Stimulated activated CD4-positive, alpha-beta T cell treated with anti-CD3 and anti-CD28 coated beads, Interleukin-15, amount 100 ng/mL, for 24 hours (primary cell): ENCODE measurements around the gene LEFTY2.
"Not testable (repeated sequence)": the region's sequence is repeated elsewhere in the genome, so short reads cannot be mapped to it uniquely, and the experiment has no call there.

Experiments used
- DNase-seq: peaks from one replicate; pipeline ENCODE4 v3.0.0-alpha.2; 2020

The LEFTY2 gene

GRCh38 chr1:225953315-225953714, 12.3 kb upstream of the LEFTY2 start:
- DNase-seq, result no peak

DNA sequence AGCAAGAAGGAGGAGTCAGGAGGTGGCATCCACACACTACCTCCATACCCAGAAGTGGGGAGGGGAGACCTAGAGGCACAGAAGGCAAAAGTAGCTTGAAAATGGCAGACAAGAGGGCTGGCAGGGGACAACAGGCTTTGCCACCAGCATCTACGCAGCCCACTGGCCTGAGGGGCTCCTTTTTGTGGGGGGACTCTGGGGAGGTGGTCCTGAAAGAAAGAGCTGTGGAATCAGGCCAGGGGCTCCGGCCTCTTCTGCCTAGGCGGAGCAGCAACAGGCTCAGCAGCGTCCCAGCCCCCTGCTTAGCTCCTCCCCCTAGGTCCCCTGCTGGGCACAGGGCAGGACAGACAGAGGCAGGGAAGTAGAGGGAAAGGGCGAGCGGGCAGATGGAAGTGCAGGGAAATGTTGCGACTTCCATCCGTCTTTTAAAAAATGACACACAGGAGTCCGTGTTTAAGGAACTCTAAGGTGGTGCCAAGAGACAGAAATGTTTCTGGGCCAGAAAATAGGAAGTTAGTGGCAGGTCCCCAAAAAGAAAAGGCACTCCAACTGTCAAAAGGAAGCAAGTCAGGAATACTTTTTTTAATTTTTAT, 10.0 kb upstream of the LEFTY2 start:
- DNase-seq, result no peak

DNA sequence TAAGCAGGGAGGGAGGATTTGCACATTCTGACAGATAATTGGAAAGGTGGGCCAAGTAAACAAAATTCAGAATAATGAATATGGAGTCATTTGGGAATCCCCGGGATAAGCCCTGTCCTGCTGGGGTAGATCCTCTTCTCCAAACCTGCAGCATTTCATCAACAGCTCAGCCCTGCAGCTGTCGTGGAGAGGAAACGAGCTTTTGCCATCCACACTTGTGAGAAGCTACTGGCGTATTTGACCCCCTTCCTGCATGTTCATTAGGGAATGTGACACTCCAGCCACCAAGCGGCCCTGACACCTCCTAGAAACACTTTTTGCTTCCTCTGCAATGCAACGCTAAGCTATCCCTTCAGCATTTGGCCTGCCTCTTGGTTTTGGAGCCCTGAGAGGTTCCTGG, 8.0 kb upstream of the LEFTY2 start:
- no peak for DNase-seq

- DNase-seq, result no peak
Measured at GRCh38 chr1:225946803-225947202, 5.8 kb upstream of the LEFTY2 start.

- DNase-seq, result no peak
Measured at GRCh38 chr1:225946082-225946620, 5.1 kb upstream of the LEFTY2 start.

- no peak for DNase-seq
Measured at GRCh38 chr1:225945564-225945963, 4.5 kb upstream of the LEFTY2 start.

DNA sequence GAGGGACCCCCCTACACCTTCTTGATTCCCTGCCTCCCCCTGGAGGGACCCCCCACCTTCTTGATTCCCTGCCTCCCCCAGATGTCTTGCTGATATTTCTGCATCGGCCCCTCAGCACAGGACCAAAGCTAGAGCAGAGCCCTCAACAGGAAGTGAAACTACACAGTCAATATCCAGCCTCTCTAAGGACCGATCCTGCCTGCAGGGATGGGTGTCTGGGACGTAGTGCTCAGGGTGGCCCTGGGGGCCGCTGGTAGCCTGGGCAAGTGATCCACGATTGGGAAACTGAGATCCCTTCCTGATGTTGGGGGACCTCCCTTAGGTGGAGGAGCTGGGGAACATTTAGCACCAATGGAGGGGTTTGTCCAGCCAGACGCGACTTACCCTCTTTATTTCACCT, 3.9 kb upstream of the LEFTY2 start:
- DNase-seq, result no peak

DNA sequence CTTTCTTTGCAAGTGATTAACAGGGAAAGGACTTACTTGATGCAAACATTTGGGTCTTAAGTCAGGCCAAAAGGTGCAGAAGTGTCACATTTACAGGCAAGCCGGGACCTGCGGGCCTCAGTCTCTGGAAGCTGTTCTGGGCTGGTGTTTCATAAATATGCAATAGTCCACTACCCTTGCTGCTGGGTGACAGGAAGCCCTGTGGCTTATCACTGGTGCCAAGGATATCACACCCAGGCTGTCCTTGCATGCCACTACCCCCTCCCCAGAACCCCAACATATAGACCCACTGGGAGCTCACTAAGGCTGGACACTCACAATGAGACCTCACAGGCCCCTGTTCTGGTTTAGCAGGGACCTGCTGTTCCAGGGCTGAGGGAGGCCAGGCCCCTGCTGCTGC, 3.4 kb upstream of the LEFTY2 start:
- no peak for DNase-seq

DNA sequence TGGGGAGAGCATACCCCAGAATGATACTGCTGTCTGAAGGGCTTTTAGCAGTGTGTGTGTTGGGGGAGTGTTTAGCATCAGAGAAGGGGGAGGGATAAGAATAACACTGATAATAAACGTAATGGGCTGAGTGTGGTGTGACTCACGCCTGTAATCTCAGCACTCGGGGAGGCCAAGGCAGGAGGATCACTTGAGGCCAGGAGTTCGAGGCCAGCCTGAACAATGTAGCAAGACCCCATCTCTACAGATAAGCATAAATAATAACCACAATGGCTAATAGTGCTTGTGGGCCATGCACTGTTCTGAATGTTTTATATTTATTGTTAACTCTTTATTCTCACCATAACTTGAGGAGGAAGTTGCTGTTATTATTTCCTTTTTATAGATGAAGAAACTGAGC, 2.6 kb upstream of the LEFTY2 start:
- DNase-seq, result no peak

- DNase-seq, result no peak
Measured at GRCh38 chr1:225942574-225942973, 1.6 kb upstream of the LEFTY2 start.

GRCh38 chr1:225941942-225942222, 862 bp upstream of the LEFTY2 start:
- DNase-seq, result no peak

DNA sequence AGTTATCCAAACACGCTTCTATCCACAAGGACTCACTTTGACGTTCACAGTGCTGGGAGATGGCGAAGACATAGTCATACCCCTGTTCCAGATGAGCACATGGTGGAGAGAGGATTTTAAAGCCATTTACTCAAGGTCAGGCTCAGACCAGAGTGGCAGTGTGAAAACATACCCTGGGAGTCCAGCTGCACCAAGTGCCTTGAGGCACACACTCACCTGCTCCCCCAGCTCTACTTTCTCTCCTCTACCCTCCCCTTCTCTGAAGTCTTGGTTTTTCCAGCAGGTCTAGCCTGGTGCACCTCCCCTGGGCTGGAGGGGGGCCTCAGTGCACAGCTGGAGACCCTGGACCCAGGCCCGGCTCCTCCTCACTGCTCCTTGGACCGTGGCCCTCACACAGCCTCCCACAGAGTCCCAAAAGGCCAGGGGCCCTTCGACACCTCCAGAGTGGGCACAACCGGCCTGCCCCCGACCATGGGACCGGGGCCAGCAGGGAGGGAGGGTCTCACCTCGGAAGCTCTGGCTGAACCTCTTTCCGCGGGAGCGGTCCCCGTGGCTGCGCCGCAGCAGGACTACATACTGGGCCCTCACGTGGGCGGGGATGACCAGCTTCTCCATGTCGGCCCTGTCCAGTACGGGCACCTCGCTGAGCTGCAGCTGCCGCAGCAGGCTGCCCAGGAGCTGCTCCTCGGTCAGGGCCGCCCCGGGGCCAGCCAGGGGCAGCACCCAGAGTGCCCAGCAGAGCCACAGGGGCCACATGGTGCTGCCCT, 452 bp downstream of the LEFTY2 start:
- DNase-seq, result no peak

DNA sequence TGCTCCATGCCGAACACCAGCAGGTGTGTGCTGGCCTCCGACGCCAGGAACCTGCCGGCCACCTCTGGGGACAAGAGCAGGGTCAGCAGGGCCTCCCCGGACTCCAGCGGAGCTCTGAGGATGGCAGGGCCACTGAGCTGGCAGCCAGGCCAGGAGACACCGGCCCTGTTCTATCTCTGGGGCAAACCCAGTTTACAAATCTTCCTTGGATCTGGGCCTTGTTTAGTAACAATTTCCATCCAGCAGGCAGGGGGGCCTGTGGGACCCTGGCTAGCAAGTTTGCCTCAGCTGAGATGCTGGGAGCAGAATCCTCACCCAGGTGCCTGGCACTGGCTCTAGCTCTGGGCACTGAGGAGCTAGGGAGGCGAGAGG, 1.1 kb downstream of the LEFTY2 start:
- DNase-seq, result not testable (repeated sequence)

GRCh38 chr1:225939097-225939938, 1.7 kb downstream of the LEFTY2 start:
- DNase-seq, result not testable (repeated sequence)

GRCh38 chr1:225937048-225937968, 3.7 kb downstream of the LEFTY2 start:
- DNase-seq, result no peak

DNA sequence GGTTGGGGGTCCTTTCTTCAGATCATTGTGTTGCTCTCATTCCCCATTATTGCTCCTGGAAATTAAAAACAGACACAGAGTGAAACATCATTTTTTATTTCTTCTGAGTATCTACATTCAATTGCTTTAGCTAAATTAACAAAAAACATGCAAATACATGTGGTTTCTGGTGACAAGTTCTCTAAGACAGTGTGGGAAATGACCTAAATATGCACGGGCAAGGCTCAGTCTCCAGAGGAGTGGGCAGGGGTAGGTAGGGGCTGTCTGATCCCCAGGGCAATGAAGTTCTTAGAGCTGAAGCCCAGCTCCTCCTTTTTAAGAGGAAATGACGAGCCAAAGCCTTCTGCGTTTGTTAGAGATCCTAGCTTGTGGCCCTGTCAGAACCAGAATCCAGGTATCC, 4.5 kb downstream of the LEFTY2 start:
- no peak for DNase-seq

DNA sequence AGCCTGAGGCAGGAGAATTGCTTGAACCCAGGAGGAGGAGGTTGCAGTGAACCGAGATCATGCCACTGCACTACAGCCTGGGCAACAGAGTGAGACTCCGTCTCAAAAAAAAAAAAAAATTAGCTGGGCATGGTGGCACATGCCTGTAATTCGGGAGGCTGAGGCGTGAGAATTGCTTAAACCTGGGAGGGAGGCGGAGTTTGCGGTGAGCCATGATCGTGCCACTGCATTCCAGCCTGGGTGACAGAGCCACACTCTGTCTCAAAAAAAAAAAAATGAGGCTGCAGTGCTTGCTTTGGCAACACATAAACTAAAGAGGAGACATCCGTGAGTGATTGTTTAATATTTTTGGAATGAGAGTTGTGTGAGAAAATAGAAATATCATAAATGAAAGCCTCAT, 4.9 kb downstream of the LEFTY2 start:
- not testable (repeated sequence) for DNase-seq

GRCh38 chr1:225934711-225935110, 6.3 kb downstream of the LEFTY2 start:
- DNase-seq, result no peak

- no peak for DNase-seq
Measured at GRCh38 chr1:225933072-225933471, 7.9 kb downstream of the LEFTY2 start.

DNA sequence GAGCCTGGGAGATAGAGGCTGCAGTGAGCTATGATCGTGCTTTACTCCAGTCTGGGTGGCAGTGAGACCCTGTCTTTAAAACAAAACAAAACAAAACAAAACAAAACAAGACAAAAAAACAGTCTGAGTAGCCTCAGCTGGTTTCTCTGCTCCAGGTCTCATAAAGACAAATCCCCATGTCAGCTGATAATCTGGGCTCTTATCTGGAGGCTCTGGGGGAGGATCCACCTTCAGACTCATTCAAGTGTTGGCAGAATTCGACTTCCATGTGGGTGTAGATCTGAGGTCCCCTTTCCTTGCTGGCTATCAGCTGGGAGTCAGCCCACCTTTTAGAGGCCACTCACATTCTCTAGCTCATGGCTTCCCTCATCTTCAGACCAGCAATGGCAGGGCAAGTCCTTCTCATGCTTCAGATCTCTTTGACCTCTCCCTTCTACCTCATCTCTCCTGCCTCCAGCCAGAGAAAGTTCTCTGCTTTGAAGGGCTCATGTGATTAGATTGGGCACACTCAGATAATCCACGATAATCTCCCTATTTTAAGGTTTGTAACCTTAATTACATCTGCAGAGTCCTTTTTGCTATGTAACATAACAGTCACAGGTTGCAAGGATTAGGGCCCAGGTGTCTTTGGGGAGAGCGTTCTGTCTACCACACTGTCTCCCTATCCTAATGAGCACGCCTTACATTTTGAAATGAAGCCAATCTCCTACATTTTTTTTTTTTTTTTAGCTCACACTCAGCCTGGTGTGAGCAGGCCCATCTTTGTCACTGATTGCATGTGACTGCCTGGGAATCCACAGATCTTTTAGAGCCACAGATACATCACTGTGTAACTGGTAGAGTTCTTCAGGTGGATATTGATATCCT, 9.5 kb downstream of the LEFTY2 start:
- no peak for DNase-seq

DNA sequence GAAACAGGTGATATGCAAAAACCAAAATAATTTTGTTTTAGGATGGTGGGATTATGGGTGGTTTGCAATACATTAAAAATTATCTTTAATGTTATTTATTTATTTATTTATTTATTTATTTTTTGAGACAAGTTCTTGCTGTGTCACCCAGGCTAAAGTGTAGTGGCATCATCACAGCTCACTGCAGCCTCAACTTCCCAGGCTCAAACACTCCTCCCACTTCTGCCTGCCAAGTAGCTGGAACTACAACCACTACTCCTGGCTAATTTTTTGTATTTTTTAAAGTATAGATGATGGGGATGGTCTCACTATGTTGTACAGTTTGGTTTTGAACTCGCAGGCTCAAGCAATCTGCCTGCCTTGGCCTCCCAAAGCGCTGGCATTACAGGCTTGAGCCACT, 10.5 kb downstream of the LEFTY2 start:
- no peak for DNase-seq

- not testable (repeated sequence) for DNase-seq
Measured at GRCh38 chr1:225929462-225929861, 11.6 kb downstream of the LEFTY2 start.
